OCI-LY3 (cell line): ENCODE results near the gene COL24A1.
"Not testable (repeated sequence)": the region's sequence is repeated elsewhere in the genome, so short reads cannot be mapped to it uniquely, and the experiment has no call there.

Experiments
- H2AFZ ChIP-seq: fragments of 200-600, 300-600 bp; shearing (Covaris generic); 2 replicates; pipeline ENCODE4 v1.6.0; 2014; ENCODE audit warnings: antibody characterized with exemption, low read depth, low read length
- H3K27ac ChIP-seq: fragments of 200-600, 300-600 bp; sonication (generic); 2 replicates; pipeline ENCODE4 v1.5.1; 2014; ENCODE audit warnings: mild to moderate bottlenecking, low read length, moderate library complexity, mixed read lengths
- H3K27me3 ChIP-seq: fragments of 200-600, 300-600 bp; sonication (generic); 2 replicates; pipeline ENCODE4 v1.6.1; 2014; ENCODE audit warnings: low read depth, low read length, mixed read lengths
- H3K36me3 ChIP-seq: fragments of 200-600, 300-600 bp; sonication (generic); replicated peaks from 2 replicates; pipeline ENCODE3; 2014; ENCODE audit warnings: low read depth, low read length, mixed read lengths
- H3K4me1 ChIP-seq: fragments of 300-600, 200-600 bp; sonication (generic); 2 replicates; pipeline ENCODE4 v1.6.1; 2014; ENCODE audit warnings: low read length, mixed read lengths
- H3K4me2 ChIP-seq: fragments of 200-600, 300-600 bp; sonication (generic); 2 replicates; pipeline ENCODE4 v1.6.1; 2014; ENCODE audit warnings: low read length, mixed read lengths
- H3K4me3 ChIP-seq: fragments of 300-600, 200-600 bp; sonication (generic); 2 replicates; pipeline ENCODE4 v1.5.1; 2014; ENCODE audit warnings: antibody characterized with exemption, mild to moderate bottlenecking, low read length, moderate library complexity
- H3K79me2 ChIP-seq: fragments of 300-600, 200-600 bp; shearing (Covaris generic); 2 replicates; pipeline ENCODE4 v1.6.1; 2014; ENCODE audit warnings: mild to moderate bottlenecking, low read length, mixed read lengths
- H3K9ac ChIP-seq: fragments of 300-600, 200-600 bp; shearing (Covaris generic); 2 replicates; pipeline ENCODE4 v1.6.0; 2014; ENCODE audit warnings: mild to moderate bottlenecking, low read length, moderate library complexity
- H3K9me3 ChIP-seq: fragments of 200-600, 300-600 bp; shearing (Covaris generic); 2 replicates; pipeline ENCODE4 v1.6.1; 2014; ENCODE audit warnings: low read length, mixed read lengths; ENCODE audit not compliant: insufficient read depth
- H4K20me1 ChIP-seq: fragments of 200-600, 300-600 bp; sonication (generic); 2 replicates; pipeline ENCODE4 v1.6.1; 2016; ENCODE audit warnings: low read length, mixed read lengths; ENCODE audit not compliant: insufficient read depth
- CTCF ChIP-seq: fragments of 200-600, 300-600 bp; sonication (generic); IDR thresholded peaks from 2 replicates; pipeline ENCODE4 v1.5.1; 2014; ENCODE audit warnings: antibody characterized with exemption, low read length, low read depth
- EZH2phosphoT487 ChIP-seq: fragments of 200-600 bp; shearing (Covaris generic); IDR thresholded peaks from 2 replicates; pipeline ENCODE4 v1.6.1; 2018; ENCODE audit warnings: antibody characterized with exemption, mixed run types, low read depth

Gene COL24A1

GRCh38 chr1:85846706-85847105 is 309.9 kb downstream of the COL24A1 start:
- no peak overlapping the region for H3K27ac ChIP-seq
- no peak overlapping the region for H3K4me2 ChIP-seq
- H3K4me1 ChIP-seq: no peaks in the 10 kb centered on the region

GRCh38 chr1:85839459-85839858 is 317.1 kb downstream of the COL24A1 start:
- no peak for TF ChIP-seq CTCF
- TF ChIP-seq EZH2phosphoT487: no peak
- Histone ChIP-seq H3K4me2 (no peak overlapping the region), H3K27me3 (no peaks in the 10 kb centered on the region), H3K79me2 (no peaks in the 10 kb centered on the region), H3K27ac (no peak overlapping the region), H3K4me1 (peaks cover 13% of the 10 kb centered on the region), H3K4me3 (no peak overlapping the region), H4K20me1 (no peaks in the 10 kb centered on the region), H3K36me3 (no peaks in the 10 kb centered on the region), H3K9ac (no peak overlapping the region), H3K9me3 (no peaks in the 10 kb centered on the region), H2AFZ (no peak overlapping the region)

More at GRCh38 chr1:85846706-85847105, 309.9 kb downstream of the COL24A1 start:
- Histone ChIP-seq H3K9me3 (no peaks in the 10 kb centered on the region), H3K4me3 (no peak overlapping the region), H4K20me1 (no peaks in the 10 kb centered on the region), H2AFZ (no peak overlapping the region), H3K79me2 (no peaks in the 10 kb centered on the region), H3K36me3 (no peaks in the 10 kb centered on the region), H3K9ac (no peak overlapping the region), H3K27me3 (no peaks in the 10 kb centered on the region)
- TF ChIP-seq EZH2phosphoT487: no peak
- TF ChIP-seq CTCF: no peak

- Histone ChIP-seq H4K20me1 (no peaks in the 10 kb centered on the region), H3K36me3 (no peaks in the 10 kb centered on the region), H3K4me2 (peak overlapping the region; percentile 48), H2AFZ (no peak overlapping the region), H3K79me2 (no peaks in the 10 kb centered on the region), H3K4me3 (no peak overlapping the region), H3K9ac (no peak overlapping the region), H3K27me3 (no peaks in the 10 kb centered on the region), H3K4me1 (peaks cover 13% of the 10 kb centered on the region), H3K27ac (peak overlapping the region; percentile 37; the same call in 1 of the 2 replicates), H3K9me3 (no peaks in the 10 kb centered on the region)
- TF ChIP-seq EZH2phosphoT487: no peak
- TF ChIP-seq CTCF: no peak
These were observed 318.3 kb downstream of the COL24A1 start for GRCh38 chr1:85838238-85838637.

- no peak overlapping the region for H3K4me3 ChIP-seq
- TF ChIP-seq CTCF (no peak), EZH2phosphoT487 (no peak)
- H3K4me1 ChIP-seq: peaks cover 13% of the 10 kb centered on the region
- no peaks in the 10 kb centered on the region for H3K79me2 ChIP-seq
- H3K27me3 ChIP-seq: no peaks in the 10 kb centered on the region
- no peak overlapping the region for H3K27ac ChIP-seq
- H3K36me3 ChIP-seq: no peaks in the 10 kb centered on the region
- H4K20me1 ChIP-seq: no peaks in the 10 kb centered on the region
- H3K4me2 ChIP-seq: no peak overlapping the region
- H2AFZ ChIP-seq: no peak overlapping the region
- no peaks in the 10 kb centered on the region for H3K9me3 ChIP-seq
- no peak overlapping the region for H3K9ac ChIP-seq
These were observed 319.8 kb downstream of the COL24A1 start for GRCh38 chr1:85836736-85837135.

GRCh38 chr1:85833165-85833564 is 323.4 kb downstream of the COL24A1 start:
- not testable (repeated sequence) for H3K27me3 ChIP-seq, H3K27ac ChIP-seq, H3K36me3 ChIP-seq, H4K20me1 ChIP-seq, H3K4me1 ChIP-seq, H3K9me3 ChIP-seq, H3K4me3 ChIP-seq, H3K4me2 ChIP-seq, H3K79me2 ChIP-seq, H3K9ac ChIP-seq, H2AFZ ChIP-seq
